Testis (tissue), 2 donors: ENCODE measurements around the gene DHX40.

Experiments
- CTCF ChIP-seq, 3 experiments: fragments of 450-650 bp in 2 of 3; fragments of 200-600 bp in 1 of 3; sonication (generic) in 1 of 3; IDR thresholded peaks; one replicate each; pipeline ENCODE4 v1.5.1; 2016 to 2019; ENCODE audit warnings: antibody characterized with exemption in 3 of 3, mild to moderate bottlenecking in 2 of 3, moderate library complexity in 1 of 3
- POLR2A ChIP-seq: fragments of 450-650 bp; IDR thresholded peaks from one replicate; pipeline ENCODE4 v1.6.1; 2017; ENCODE audit warnings: antibody characterized with exemption, mild to moderate bottlenecking, moderate library complexity

GRCh38 chr17:59607061-59607460 is 41.7 kb downstream of the DHX40 start:
- TF ChIP-seq CTCF (IDR thresholded peaks at IDR 0.05) (no peak), POLR2A (no peak)
